Measurements from ENCODE around the gene FEM1B. TPM values are rescaled to one million over a fixed set of nuclear protein-coding genes. Genes with fewer than 3 reads are reported as not detected.
A peak's percentile ranks its signal among the peaks of the same experiment; 100 is the strongest.

The FEM1B gene
- total and polyA plus RNA-seq, 2 of the 8 experiments (the other 6 are each of a cell fraction or from before 2014, with no cell fraction given), result 36.1 to 83.8 TPM

- H3K18ac ChIP-seq (ENCODE audit: extremely low read depth, low read length), result no peak overlapping the region
- TF ChIP-seq FOSL1 (IDR thresholded peaks at IDR 0.05; ENCODE audit: insufficient read depth, low read depth, low read length), result no peak
- no peak for TF ChIP-seq POLR2A (IDR thresholded peaks at IDR 0.05; ENCODE audit: control extremely low read depth in 1 of 2, low read depth in 2 of 2, low read length in 2 of 2)
- no peak for TF ChIP-seq ATF3 (IDR thresholded peaks at IDR 0.05; ENCODE audit: insufficient read depth, low read depth, low read length)
- TF ChIP-seq CREB1 (IDR thresholded peaks at IDR 0.05), result no peak
- TF ChIP-seq SIN3A (conservative IDR thresholded peaks at IDR 0.05 in 1 of 2, IDR thresholded peaks at IDR 0.05 in 1 of 2; ENCODE audit: low read depth in 1 of 2, low read length in 2 of 2), result no peak
- TF ChIP-seq JUND (IDR thresholded peaks at IDR 0.05; ENCODE audit: low read length), result no peak
- no peak for TF ChIP-seq CTCF (IDR thresholded peaks at IDR 0.05; ENCODE audit: control extremely low read depth in 1 of 3, insufficient read depth in 1 of 3, low read depth in 1 of 3, low read length in 3 of 3)
- TF ChIP-seq CBX5 (IDR thresholded peaks at IDR 0.05; ENCODE audit: low read depth, low read length), result no peak
- TF ChIP-seq SUZ12 (IDR thresholded peaks at IDR 0.05; ENCODE audit: low read length), result no peak
- no peak for TF ChIP-seq SAP30 (IDR thresholded peaks at IDR 0.05; ENCODE audit: insufficient read depth, insufficient replicate concordance, low read length)
Measured at GRCh38 chr15:68232449-68232848, 45.1 kb upstream of the FEM1B start.

More at GRCh38 chr15:68232449-68232848, 45.1 kb upstream of the FEM1B start:
- H3K56ac ChIP-seq (replicated peaks; ENCODE audit: insufficient read length, low read depth, low read length), result no peak overlapping the region
- H3K4me3 ChIP-seq (ENCODE audit: extremely low read depth in 1 of 4, insufficient read depth in 2 of 4, low read depth in 3 of 4, low read length in 4 of 4), result no peak overlapping the region
- H3K4ac ChIP-seq (replicated peaks; ENCODE audit: insufficient read length, low read depth, low read length), result no peak overlapping the region
- no peak overlapping the region for H3K27ac ChIP-seq (ENCODE audit: low read depth, low read length)
- H3K79me2 ChIP-seq (ENCODE audit: control insufficient read depth in 1 of 2, insufficient read depth in 2 of 2, low read length in 2 of 2), result peaks cover 11 to 16% of the 10 kb centered on the region in 2 experiments
- no peak overlapping the region for H2BK15ac ChIP-seq (ENCODE audit: low read length)
- no peaks in the 10 kb centered on the region for H3K36me3 ChIP-seq (ENCODE audit: control insufficient read depth in 2 of 4, insufficient read depth in 4 of 4, low read length in 3 of 4)
- peaks cover 3 to 17% (median 11%) of the 10 kb centered on the region in 4 experiments for H3K4me1 ChIP-seq (replicated peaks in 1 of 4; ENCODE audit: control insufficient read depth in 3 of 4, insufficient read depth in 4 of 4, low read length in 3 of 4)
- 88% methylated on average over 6 of the region's 6 CpGs; no CpG with 5 or more reads in 1 of the 2 experiments for WGBS, 2 experiments (ENCODE audit: extremely low coverage in 1 of 2, insufficient coverage in 1 of 2, insufficient read length in 1 of 2, insufficient replicate concordance in 2 of 2, low coverage in 1 of 2, low lambda C conversion rate in 2 of 2, missing lambda C conversion rate in 1 of 2)
- H3K4me2 ChIP-seq (ENCODE audit: insufficient read depth in 1 of 2, low read depth in 2 of 2, low read length in 2 of 2), result no peak overlapping the region
- H2BK12ac ChIP-seq (ENCODE audit: low read depth, low read length), result no peak overlapping the region
- H3K9ac ChIP-seq (replicated peaks in 1 of 4; ENCODE audit: extremely low read depth in 1 of 4, low read depth in 3 of 4, low read length in 3 of 4), result no peak overlapping the region
- CTCF ChIA-PET (ENCODE audit: partially characterized antibody), result interaction anchor here (0.8 to 6.3 kb wide), 4 partner anchors 20 to 717 kb away, joined by 3 to 26 read pairs (median 9); no protein-coding TSS in a partner anchor
- peaks cover 1 to 4% of the 10 kb centered on the region in 2 experiments for H4K20me1 ChIP-seq (replicated peaks in 1 of 2; ENCODE audit: control insufficient read depth in 1 of 2, insufficient read depth in 2 of 2, low read length in 2 of 2)
- H4K5ac ChIP-seq (ENCODE audit: insufficient read length, low read depth, low read length), result no peak overlapping the region
- H2BK20ac ChIP-seq (ENCODE audit: low read length), result no peak overlapping the region
- H2AK5ac ChIP-seq (ENCODE audit: low read depth, low read length), result no peak overlapping the region
- no peak overlapping the region for H4K91ac ChIP-seq (replicated peaks; ENCODE audit: insufficient read length, low read length)
- no peak overlapping the region for H2AFZ ChIP-seq (ENCODE audit: low read length)
- H3K27me3 ChIP-seq (replicated peaks in 1 of 4; ENCODE audit: control insufficient read depth in 3 of 4, extremely low read depth in 1 of 4, insufficient read depth in 3 of 4, low read length in 3 of 4), result peaks cover 0 to 2% (median 0%) of the 10 kb centered on the region in 4 experiments; a peak in 1 of 7 replicates
- H3K23me2 ChIP-seq (ENCODE audit: low read depth, low read length), result peaks cover 13% of the 10 kb centered on the region
- no peak overlapping the region for H3K14ac ChIP-seq (ENCODE audit: insufficient read length)
- peaks cover 13% of the 10 kb centered on the region for H3K79me1 ChIP-seq (ENCODE audit: low read depth, low read length)
- peak in 1 of 2 experiments; percentile 19 for DNase-seq (ENCODE audit: low read depth in 1 of 2, low spot score in 2 of 2)
- no peak for FAIRE-seq
- no peak overlapping the region for H4K8ac ChIP-seq (ENCODE audit: extremely low read depth, insufficient read depth, low read length)
- H2BK5ac ChIP-seq (ENCODE audit: low read depth, low read length), result no peak overlapping the region
- no peak overlapping the region for H2BK120ac ChIP-seq (replicated peaks; ENCODE audit: low read depth, low read length)
- no peak overlapping the region for H3K23ac ChIP-seq (ENCODE audit: insufficient read length)
- no peaks in the 10 kb centered on the region for H3K9me3 ChIP-seq (ENCODE audit: insufficient read depth in 2 of 2, low read depth in 1 of 2, low read length in 1 of 2)
- POLR2A ChIA-PET (ENCODE audit: partially characterized antibody), result interaction anchor here (0.8 to 1.2 kb wide), 2 partner anchors 9 to 17 kb away, joined by 3 read pairs; no protein-coding TSS in a partner anchor

Data from H1 (cell line).